Mucosa of stomach (tissue), 1 donor: ENCODE results near the gene IL1R2.

Source experiments
- H3K27me3 ChIP-seq: one replicate; pipeline ENCODE4 v1.7.0; 2013; ENCODE audit warnings: mild to moderate bottlenecking, low read length; ENCODE audit not compliant: control insufficient read depth, insufficient read depth
- H3K36me3 ChIP-seq: one replicate; pipeline ENCODE4 v1.7.0; 2013; ENCODE audit warnings: low read length; ENCODE audit not compliant: control insufficient read depth, insufficient read depth
- H3K4me1 ChIP-seq: one replicate; pipeline ENCODE4 v1.7.0; 2013; ENCODE audit warnings: mild to moderate bottlenecking, low read length; ENCODE audit not compliant: control insufficient read depth, insufficient read depth
- H3K4me3 ChIP-seq: one replicate; pipeline ENCODE4 v1.7.0; 2013; ENCODE audit warnings: low read length
- H3K9ac ChIP-seq: one replicate; pipeline ENCODE4 v1.7.0; 2013; ENCODE audit warnings: mild to moderate bottlenecking, low read length, moderate library complexity
- H3K9me3 ChIP-seq: one replicate; pipeline ENCODE4 v1.7.0; 2013; ENCODE audit warnings: mild to moderate bottlenecking, low read length, moderate library complexity; ENCODE audit not compliant: control insufficient read depth
- donor health status: Pancreatic carcinoma.

The IL1R2 gene

GRCh38 chr2:101980368-101980767 is 11.4 kb upstream of the IL1R2 start:
- Histone ChIP-seq H3K4me1 (peaks cover 27% of the 10 kb centered on the region), H3K36me3 (no peaks in the 10 kb centered on the region), H3K9me3 (no peaks in the 10 kb centered on the region), H3K4me3 (no peak overlapping the region), H3K27me3 (no peaks in the 10 kb centered on the region), H3K9ac (no peak overlapping the region)

- no peak overlapping the region for H3K4me3 ChIP-seq
- peaks cover 34% of the 10 kb centered on the region for H3K4me1 ChIP-seq
- no peaks in the 10 kb centered on the region for H3K9me3 ChIP-seq
- H3K36me3 ChIP-seq = no peaks in the 10 kb centered on the region
- no peak overlapping the region for H3K9ac ChIP-seq
- no peaks in the 10 kb centered on the region for H3K27me3 ChIP-seq
Observed at GRCh38 chr2:101981066-101981465, 10.7 kb upstream of the IL1R2 start.

DNA sequence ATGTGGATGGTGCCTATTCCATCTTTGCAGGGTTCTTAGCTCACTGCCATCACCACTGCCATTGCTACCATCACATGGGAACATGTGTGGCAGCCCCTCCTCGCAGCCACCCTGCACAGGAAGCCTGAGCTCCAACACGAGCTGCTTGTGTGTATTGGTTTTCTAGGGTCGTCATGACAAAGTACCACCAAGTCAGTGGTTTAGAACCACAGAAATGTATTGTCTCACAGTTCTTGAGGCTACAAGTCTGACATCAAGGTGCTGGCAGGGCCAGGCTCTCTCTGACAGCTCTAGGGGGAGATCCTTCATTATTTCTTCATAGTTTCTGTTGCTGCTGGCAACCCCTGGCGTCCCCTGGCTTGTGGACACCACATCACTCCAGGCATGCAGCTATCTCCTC is 10.3 kb upstream of the IL1R2 start:
- no peak overlapping the region for H3K4me3 ChIP-seq
- H3K4me1 ChIP-seq = peaks cover 38% of the 10 kb centered on the region
- H3K36me3 ChIP-seq = no peaks in the 10 kb centered on the region
- H3K27me3 ChIP-seq = no peaks in the 10 kb centered on the region
- no peaks in the 10 kb centered on the region for H3K9me3 ChIP-seq
- no peak overlapping the region for H3K9ac ChIP-seq

- H3K36me3 ChIP-seq = no peaks in the 10 kb centered on the region
- no peaks in the 10 kb centered on the region for H3K27me3 ChIP-seq
- no peak overlapping the region for H3K9ac ChIP-seq
- peaks cover 49% of the 10 kb centered on the region for H3K4me1 ChIP-seq
- no peaks in the 10 kb centered on the region for H3K9me3 ChIP-seq
- no peak overlapping the region for H3K4me3 ChIP-seq
Observed at GRCh38 chr2:101982495-101983029, 9.2 kb upstream of the IL1R2 start.

DNA sequence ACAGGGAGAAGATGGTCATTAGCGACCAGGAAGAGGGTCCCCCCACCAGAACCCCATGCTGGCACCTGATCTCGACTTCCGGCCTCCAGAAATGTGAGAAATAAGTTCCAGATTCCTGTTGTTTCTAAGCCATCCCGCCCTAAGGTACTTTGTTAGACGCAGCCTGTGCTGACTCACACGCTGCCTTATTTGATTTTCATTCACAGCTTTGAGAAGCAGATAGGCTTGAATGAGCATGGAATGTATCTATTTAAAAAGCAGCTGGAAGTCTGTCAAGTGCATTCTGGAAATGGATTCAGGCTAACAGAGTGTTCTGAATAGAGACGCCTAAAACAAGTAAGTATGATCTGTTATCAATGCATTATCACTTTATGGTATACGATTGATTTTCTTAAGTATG is 8.3 kb upstream of the IL1R2 start:
- peaks cover 58% of the 10 kb centered on the region for H3K4me1 ChIP-seq
- no peaks in the 10 kb centered on the region for H3K36me3 ChIP-seq
- H3K4me3 ChIP-seq = no peak overlapping the region
- H3K9ac ChIP-seq = no peak overlapping the region
- H3K9me3 ChIP-seq = no peaks in the 10 kb centered on the region
- H3K27me3 ChIP-seq = no peaks in the 10 kb centered on the region

GRCh38 chr2:101983928-101984327 is 7.8 kb upstream of the IL1R2 start:
- H3K27me3 ChIP-seq = no peaks in the 10 kb centered on the region
- H3K9me3 ChIP-seq = no peaks in the 10 kb centered on the region
- peaks cover 59% of the 10 kb centered on the region for H3K4me1 ChIP-seq
- H3K36me3 ChIP-seq = no peaks in the 10 kb centered on the region
- no peak overlapping the region for H3K9ac ChIP-seq
- H3K4me3 ChIP-seq = no peak overlapping the region

DNA sequence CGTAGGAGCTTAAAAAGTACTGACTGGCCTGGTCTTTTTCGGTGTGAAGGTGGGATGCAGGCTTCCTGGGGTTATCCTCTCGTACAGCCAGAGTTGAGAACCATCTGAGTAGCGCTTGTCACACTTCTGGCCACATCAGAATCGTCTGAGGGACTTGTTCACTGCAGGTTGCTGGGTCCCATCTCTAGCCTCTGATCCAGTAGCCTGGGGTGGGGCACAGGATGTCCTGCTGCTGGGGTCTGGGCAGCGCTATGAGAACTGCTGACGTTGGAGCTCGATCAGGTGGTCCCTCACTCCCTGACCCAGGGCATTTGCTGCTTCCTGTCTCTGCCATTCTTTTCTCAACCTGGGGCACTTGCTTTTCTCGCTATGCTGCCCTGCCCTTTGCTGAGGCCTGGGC is 7.1 kb upstream of the IL1R2 start:
- H3K36me3 ChIP-seq = no peaks in the 10 kb centered on the region
- H3K9ac ChIP-seq = no peak overlapping the region
- no peak overlapping the region for H3K4me3 ChIP-seq
- peaks cover 62% of the 10 kb centered on the region for H3K4me1 ChIP-seq
- no peaks in the 10 kb centered on the region for H3K27me3 ChIP-seq
- H3K9me3 ChIP-seq = no peaks in the 10 kb centered on the region

GRCh38 chr2:101985101-101985792 is 6.5 kb upstream of the IL1R2 start:
- H3K9me3 ChIP-seq = no peaks in the 10 kb centered on the region
- peaks cover 64% of the 10 kb centered on the region for H3K4me1 ChIP-seq
- H3K36me3 ChIP-seq = no peaks in the 10 kb centered on the region
- H3K9ac ChIP-seq = no peak overlapping the region
- no peak overlapping the region for H3K4me3 ChIP-seq
- no peaks in the 10 kb centered on the region for H3K27me3 ChIP-seq

- Histone ChIP-seq H3K4me1 (peaks cover 64% of the 10 kb centered on the region), H3K9ac (no peak overlapping the region), H3K4me3 (no peak overlapping the region), H3K27me3 (no peaks in the 10 kb centered on the region), H3K36me3 (no peaks in the 10 kb centered on the region), H3K9me3 (no peaks in the 10 kb centered on the region)
Observed at GRCh38 chr2:101985793-101986164, 6.0 kb upstream of the IL1R2 start.

DNA sequence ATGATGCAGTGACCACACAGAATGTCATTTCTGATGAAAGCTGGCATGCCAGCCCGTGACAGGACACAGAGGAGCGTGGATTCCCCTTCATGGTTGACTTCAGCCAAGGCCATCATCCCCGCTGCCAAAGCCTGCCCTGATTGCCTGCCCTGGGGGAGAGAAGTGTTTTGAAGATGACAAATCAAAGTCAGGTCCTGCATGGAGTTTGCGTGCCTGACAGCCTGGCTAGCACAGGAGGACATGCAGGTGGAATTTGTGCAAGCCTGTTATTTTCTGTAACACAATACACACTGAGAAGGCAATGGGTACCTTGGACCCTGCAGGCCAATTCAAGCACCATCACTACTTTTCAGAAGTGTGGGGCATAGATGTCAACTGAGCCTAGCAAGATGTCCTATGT is 5.4 kb upstream of the IL1R2 start:
- Histone ChIP-seq H3K27me3 (no peaks in the 10 kb centered on the region), H3K9me3 (no peaks in the 10 kb centered on the region), H3K4me1 (peaks cover 64% of the 10 kb centered on the region), H3K36me3 (no peaks in the 10 kb centered on the region), H3K4me3 (no peak overlapping the region), H3K9ac (no peak overlapping the region)

- peaks cover 70% of the 10 kb centered on the region for H3K4me1 ChIP-seq
- no peaks in the 10 kb centered on the region for H3K36me3 ChIP-seq
- H3K9me3 ChIP-seq = no peaks in the 10 kb centered on the region
- no peak overlapping the region for H3K4me3 ChIP-seq
- H3K27me3 ChIP-seq = no peaks in the 10 kb centered on the region
- H3K9ac ChIP-seq = no peak overlapping the region
Observed at GRCh38 chr2:101986804-101987740, 4.7 kb upstream of the IL1R2 start.

DNA sequence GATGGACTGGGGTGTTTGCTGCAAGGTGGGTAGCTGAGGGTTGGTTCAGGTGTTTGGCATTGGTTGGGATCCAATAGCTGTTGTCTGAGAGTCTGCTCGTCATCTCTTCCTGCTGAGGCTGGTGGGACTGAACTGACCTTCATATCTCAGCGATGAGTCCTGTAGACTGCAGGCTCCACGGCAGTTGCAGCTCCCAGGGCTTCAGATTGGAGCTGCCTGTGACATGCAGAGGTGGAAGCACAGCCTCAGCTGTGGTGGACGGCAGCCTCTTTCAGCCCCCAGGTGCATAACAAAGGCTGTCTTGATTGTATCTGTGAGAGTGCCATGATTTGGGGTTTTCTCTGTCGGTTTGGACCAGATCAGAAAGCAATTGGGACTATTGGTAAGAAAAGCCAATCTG is 3.9 kb upstream of the IL1R2 start:
- Histone ChIP-seq H3K9ac (no peak overlapping the region), H3K4me1 (peaks cover 75% of the 10 kb centered on the region), H3K9me3 (no peaks in the 10 kb centered on the region), H3K4me3 (no peak overlapping the region), H3K36me3 (no peaks in the 10 kb centered on the region), H3K27me3 (no peaks in the 10 kb centered on the region)
